Osteoblast (primary cell): ENCODE data around the gene PRMT1. TPM values are rescaled to one million over a fixed set of nuclear protein-coding genes. Genes with fewer than 3 reads are reported as not detected.
A peak's percentile ranks its signal among the peaks of the same experiment; 100 is the strongest.

Source experiments
- DNase-seq: peaks from one replicate; pipeline ENCODE4 v3.0.0; 2011; ENCODE audit warnings: low spot score, mixed read lengths; ENCODE audit not compliant: insufficient read length; ENCODE audit errors: missing footprints
- H2AFZ ChIP-seq: 2 replicates; pipeline ENCODE4 v1.6.0; 2011; ENCODE audit warnings: mild to moderate bottlenecking, low read length
- H3K27ac ChIP-seq: 2 replicates; pipeline ENCODE4 v1.5.1; 2011; ENCODE audit warnings: mild to moderate bottlenecking, low read depth, low read length, moderate library complexity
- H3K27me3 ChIP-seq: 2 replicates; pipeline ENCODE4 v1.6.0; 2012; ENCODE audit warnings: mild to moderate bottlenecking, control low read depth, inconsistent platforms, low read length, moderate library complexity; ENCODE audit not compliant: insufficient read depth
- H3K36me3 ChIP-seq: 2 replicates; pipeline ENCODE4 v1.5.1; 2011; ENCODE audit warnings: mild to moderate bottlenecking, low read length, control low read depth, moderate library complexity; ENCODE audit not compliant: insufficient read depth
- H3K4me1 ChIP-seq: 2 replicates; pipeline ENCODE4 v1.5.1; 2011; ENCODE audit warnings: mild to moderate bottlenecking, low read length, control low read depth, moderate library complexity; ENCODE audit not compliant: insufficient read depth
- H3K4me2 ChIP-seq: 2 replicates; pipeline ENCODE4 v1.6.0; 2011; ENCODE audit warnings: mild to moderate bottlenecking, low read length; ENCODE audit not compliant: insufficient read depth
- H3K4me3 ChIP-seq: fragments of 200-600 bp; sonication (generic); 3 replicates; pipeline ENCODE4 v1.5.1; 2012; ENCODE audit warnings: mild to moderate bottlenecking, low read length, inconsistent platforms; ENCODE audit not compliant: insufficient read depth
- H3K79me2 ChIP-seq: 2 replicates; pipeline ENCODE4 v1.6.0; 2012; ENCODE audit warnings: mild to moderate bottlenecking, low read length, control low read depth, inconsistent platforms; ENCODE audit not compliant: insufficient read depth
- H3K9me3 ChIP-seq: 2 replicates; pipeline ENCODE4 v1.5.1; 2011; ENCODE audit warnings: low read depth, low read length, control low read depth
- H4K20me1 ChIP-seq: 2 replicates; pipeline ENCODE4 v1.6.0; 2012; ENCODE audit warnings: mild to moderate bottlenecking, low read length, control low read depth; ENCODE audit not compliant: insufficient read depth
- CTCF ChIP-seq: IDR thresholded peaks from 2 replicates; pipeline ENCODE4 v1.5.1; 2011; ENCODE audit warnings: mild to moderate bottlenecking, low read depth, low read length, moderate library complexity; ENCODE audit errors: extremely low read depth
- total RNA-seq: library from RNA; depleted of rRNA; stranded (reverse); fragments of >200 nt; gene quantifications from 2 replicates; pipeline ENCODE4 v1.2.3, GENCODE V29; 2012

PRMT1 gene
- 199 and 208 TPM in 2 replicates for total RNA-seq

- H4K20me1 ChIP-seq, result peaks cover 35% of the 10 kb centered on the region
- H3K4me1 ChIP-seq, result peaks cover 22% of the 10 kb centered on the region
- peaks cover 45% of the 10 kb centered on the region for H3K79me2 ChIP-seq
- H3K4me2 ChIP-seq, result peak within 1 kb of the TSS; percentile 100
- peak; percentile 93 for DNase-seq
- peaks cover 8% of the 10 kb centered on the region for H3K36me3 ChIP-seq
- no peaks in the 10 kb centered on the region for H3K9me3 ChIP-seq
- peak within 1 kb of the TSS; percentile 99 for H3K4me3 ChIP-seq
- H3K27ac ChIP-seq, result peak within 1 kb of the TSS; percentile 100
- H2AFZ ChIP-seq, result peak within 1 kb of the TSS; percentile 100
- no peaks in the 10 kb centered on the region for H3K27me3 ChIP-seq
- TF ChIP-seq CTCF, result no peak
These were observed at the start of gene PRMT1 for GRCh38 chr19:49677231-49677900. PRMT1 (plus strand) TSS chr19:49677271; CDS start chr19:49677281, 10 bp downstream.

GRCh38 chr19:49629659-49630058, 47.4 kb upstream of the PRMT1 start:
- Histone ChIP-seq H3K4me1 (peaks cover 5% of the 10 kb centered on the region), H3K4me3 (no peak overlapping the region), H3K4me2 (no peak overlapping the region), H3K27me3 (no peaks in the 10 kb centered on the region), H2AFZ (no peak overlapping the region), H3K79me2 (no peaks in the 10 kb centered on the region), H4K20me1 (no peaks in the 10 kb centered on the region), H3K27ac (no peak overlapping the region), H3K36me3 (peaks cover 12% of the 10 kb centered on the region), H3K9me3 (no peaks in the 10 kb centered on the region)
- DNase-seq, result no peak
- TF ChIP-seq CTCF, result no peak

GRCh38 chr19:49631014-49631588, 46.0 kb upstream of the PRMT1 start:
- TF ChIP-seq CTCF, result no peak
- no peak overlapping the region for H3K4me3 ChIP-seq

GRCh38 chr19:49631610-49632192, 45.4 kb upstream of the PRMT1 start:
- Histone ChIP-seq H3K4me1 (peaks cover 5% of the 10 kb centered on the region), H3K27ac (no peak overlapping the region), H3K27me3 (no peaks in the 10 kb centered on the region), H3K9me3 (no peaks in the 10 kb centered on the region), H3K79me2 (no peaks in the 10 kb centered on the region), H3K4me3 (no peak overlapping the region), H4K20me1 (no peaks in the 10 kb centered on the region), H2AFZ (no peak overlapping the region), H3K36me3 (peaks cover 18% of the 10 kb centered on the region), H3K4me2 (no peak overlapping the region)
- TF ChIP-seq CTCF, result no peak
- peak; percentile 74 for DNase-seq

More at GRCh38 chr19:49631014-49631588, 46.0 kb upstream of the PRMT1 start:
- Histone ChIP-seq H3K36me3 (peaks cover 18% of the 10 kb centered on the region), H3K27me3 (no peaks in the 10 kb centered on the region), H3K4me2 (no peak overlapping the region), H3K79me2 (no peaks in the 10 kb centered on the region), H2AFZ (no peak overlapping the region), H4K20me1 (no peaks in the 10 kb centered on the region), H3K9me3 (no peaks in the 10 kb centered on the region), H3K4me1 (peaks cover 5% of the 10 kb centered on the region), H3K27ac (no peak overlapping the region)
- peak; percentile 48 for DNase-seq
